Tibial nerve (tissue), 4 donors: Measurements from ENCODE around the gene SPDYE3.
"Not testable (repeated sequence)": the region's sequence is repeated elsewhere in the genome, so short reads cannot be mapped to it uniquely, and the experiment has no call there.

Experiments
- CTCF ChIP-seq, 5 experiments: fragments of 200-600 bp in 3 of 5; fragments of 450-650 bp in 2 of 5; sonication (generic) in 3 of 5; IDR thresholded peaks; one replicate each; pipeline ENCODE4 v1.5.1; 2016 to 2019; ENCODE audit warnings: antibody characterized with exemption in 5 of 5, mild to moderate bottlenecking in 3 of 5, moderate library complexity in 2 of 5
- EP300 ChIP-seq, 2 donors: sonication (generic); formaldehyde crosslinking; IDR thresholded peaks; one replicate each; pipeline ENCODE4 v1.6.1; 2017; ENCODE audit warnings: antibody characterized with exemption in 2 of 2, mild to moderate bottlenecking in 1 of 2
- POLR2A ChIP-seq, 2 donors: fragments of 450-650 bp; IDR thresholded peaks; one replicate each; pipeline ENCODE4 v1.6.1; 2017; ENCODE audit warnings: antibody characterized with exemption in 2 of 2, mild to moderate bottlenecking in 2 of 2, moderate library complexity in 2 of 2

GRCh38 chr7:100325671-100326070 is 18.2 kb downstream of the SPDYE3 start:
- not testable (repeated sequence) for TF ChIP-seq CTCF, POLR2A, EP300 (IDR thresholded peaks at IDR 0.05)
